Panc1 (cell line): ENCODE measurements around the gene ZNF670.

Source experiments
- POLR2AphosphoS5 ChIP-seq: IDR thresholded peaks from 2 replicates; pipeline ENCODE4 v1.6.1; 2012; ENCODE audit warnings: mild to moderate bottlenecking, low read depth, low read length, moderate library complexity
- TCF7L2 ChIP-seq: IDR thresholded peaks from 2 replicates; pipeline ENCODE4 v1.6.1; 2011; ENCODE audit warnings: mild to moderate bottlenecking, low read depth, low read length, inconsistent platforms
- TF ChIP-seq, protein P1 (sequence below): fragments of 450-650 bp; IDR thresholded peaks from 2 replicates; pipeline ENCODE4 v1.5.1; 2017; ENCODE audit warnings: mild to moderate bottlenecking

GRCh38 chr1:247096544-247096943 is 17.9 kb upstream of the ZNF670 start:
- TF ChIP-seq, protein P1, sequence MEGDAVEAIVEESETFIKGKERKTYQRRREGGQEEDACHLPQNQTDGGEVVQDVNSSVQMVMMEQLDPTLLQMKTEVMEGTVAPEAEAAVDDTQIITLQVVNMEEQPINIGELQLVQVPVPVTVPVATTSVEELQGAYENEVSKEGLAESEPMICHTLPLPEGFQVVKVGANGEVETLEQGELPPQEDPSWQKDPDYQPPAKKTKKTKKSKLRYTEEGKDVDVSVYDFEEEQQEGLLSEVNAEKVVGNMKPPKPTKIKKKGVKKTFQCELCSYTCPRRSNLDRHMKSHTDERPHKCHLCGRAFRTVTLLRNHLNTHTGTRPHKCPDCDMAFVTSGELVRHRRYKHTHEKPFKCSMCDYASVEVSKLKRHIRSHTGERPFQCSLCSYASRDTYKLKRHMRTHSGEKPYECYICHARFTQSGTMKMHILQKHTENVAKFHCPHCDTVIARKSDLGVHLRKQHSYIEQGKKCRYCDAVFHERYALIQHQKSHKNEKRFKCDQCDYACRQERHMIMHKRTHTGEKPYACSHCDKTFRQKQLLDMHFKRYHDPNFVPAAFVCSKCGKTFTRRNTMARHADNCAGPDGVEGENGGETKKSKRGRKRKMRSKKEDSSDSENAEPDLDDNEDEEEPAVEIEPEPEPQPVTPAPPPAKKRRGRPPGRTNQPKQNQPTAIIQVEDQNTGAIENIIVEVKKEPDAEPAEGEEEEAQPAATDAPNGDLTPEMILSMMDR, result no peak
- TF ChIP-seq POLR2AphosphoS5 (no peak), TCF7L2 (no peak)
